SK-N-SH (cell line): ENCODE measurements around the gene LCN2.

ENCODE experiments used
- CHD2 ChIP-seq: fragments of 150-350 bp; IDR thresholded peaks from 2 replicates; pipeline ENCODE4 v1.6.1; 2018; ENCODE audit warnings: low read length; ENCODE audit not compliant: partially characterized antibody
- CTCF ChIP-seq: fragments of 200-600 bp; sonication (generic); IDR thresholded peaks from 2 replicates; pipeline ENCODE4 v1.6.1; 2017; ENCODE audit warnings: antibody characterized with exemption, mild to moderate bottlenecking, moderate library complexity
- IRF3 ChIP-seq: fragments of 150-350 bp; IDR thresholded peaks from 2 replicates; pipeline ENCODE4 v1.6.1; 2016; ENCODE audit warnings: mild to moderate bottlenecking, low read depth, low read length
- MEF2A ChIP-seq: IDR thresholded peaks from 2 replicates; pipeline ENCODE4 v1.4.0; 2012; ENCODE audit warnings: low read depth, borderline replicate concordance
- MXI1 ChIP-seq: IDR thresholded peaks from 2 replicates; pipeline ENCODE4 v1.6.1; 2012; ENCODE audit warnings: mild to moderate bottlenecking, low read depth, low read length, improper control_type of control experiment
- RCOR1 ChIP-seq: fragments of 150-350 bp; IDR thresholded peaks from 2 replicates; pipeline ENCODE4 v1.6.1; 2017; ENCODE audit warnings: antibody characterized with exemption, low read length
- RFX5 ChIP-seq: IDR thresholded peaks from 2 replicates; pipeline ENCODE4 v1.6.1; 2012; ENCODE audit warnings: mild to moderate bottlenecking, improper control_type of control experiment, low read length
- RXRA ChIP-seq: IDR thresholded peaks from 2 replicates; pipeline ENCODE4 v1.4.0; 2012; ENCODE audit warnings: low read depth, mild to moderate bottlenecking, borderline replicate concordance
- SMC3 ChIP-seq: IDR thresholded peaks from 2 replicates; pipeline ENCODE4 v1.6.1; 2012; ENCODE audit warnings: low read depth, low read length, improper control_type of control experiment
- TEAD4 ChIP-seq: IDR thresholded peaks from 2 replicates; pipeline ENCODE4 v1.4.0; 2012; ENCODE audit warnings: mild to moderate bottlenecking, borderline replicate concordance; ENCODE audit not compliant: insufficient read depth
- ZBTB33 ChIP-seq: IDR thresholded peaks from 2 replicates; pipeline ENCODE4 v1.4.0; 2012; ENCODE audit warnings: low read depth, borderline replicate concordance

- TF ChIP-seq RXRA (no peak), MEF2A (no peak), RFX5 (no peak), ZBTB33 (no peak), MXI1 (no peak), RCOR1 (no peak), CTCF (no peak), IRF3 (no peak), CHD2 (no peak), TEAD4 (no peak), SMC3 (no peak)
These were observed 4.0 kb downstream of the LCN2 start for GRCh38 chr9:128153060-128153946.
